HG03103 (cell line): Measurements from ENCODE around the gene CAPN13.

ENCODE experiments used
- ATAC-seq: cut with Tn5 transposase; IDR thresholded peaks from one replicate; pipeline ENCODE4 v1.9.1; 2021; ENCODE audit warnings: low read depth; ENCODE audit not compliant: unreplicated experiment

Gene CAPN13, protein sequence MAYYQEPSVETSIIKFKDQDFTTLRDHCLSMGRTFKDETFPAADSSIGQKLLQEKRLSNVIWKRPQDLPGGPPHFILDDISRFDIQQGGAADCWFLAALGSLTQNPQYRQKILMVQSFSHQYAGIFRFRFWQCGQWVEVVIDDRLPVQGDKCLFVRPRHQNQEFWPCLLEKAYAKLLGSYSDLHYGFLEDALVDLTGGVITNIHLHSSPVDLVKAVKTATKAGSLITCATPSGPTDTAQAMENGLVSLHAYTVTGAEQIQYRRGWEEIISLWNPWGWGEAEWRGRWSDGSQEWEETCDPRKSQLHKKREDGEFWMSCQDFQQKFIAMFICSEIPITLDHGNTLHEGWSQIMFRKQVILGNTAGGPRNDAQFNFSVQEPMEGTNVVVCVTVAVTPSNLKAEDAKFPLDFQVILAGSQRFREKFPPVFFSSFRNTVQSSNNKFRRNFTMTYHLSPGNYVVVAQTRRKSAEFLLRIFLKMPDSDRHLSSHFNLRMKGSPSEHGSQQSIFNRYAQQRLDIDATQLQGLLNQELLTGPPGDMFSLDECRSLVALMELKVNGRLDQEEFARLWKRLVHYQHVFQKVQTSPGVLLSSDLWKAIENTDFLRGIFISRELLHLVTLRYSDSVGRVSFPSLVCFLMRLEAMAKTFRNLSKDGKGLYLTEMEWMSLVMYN

DNA sequence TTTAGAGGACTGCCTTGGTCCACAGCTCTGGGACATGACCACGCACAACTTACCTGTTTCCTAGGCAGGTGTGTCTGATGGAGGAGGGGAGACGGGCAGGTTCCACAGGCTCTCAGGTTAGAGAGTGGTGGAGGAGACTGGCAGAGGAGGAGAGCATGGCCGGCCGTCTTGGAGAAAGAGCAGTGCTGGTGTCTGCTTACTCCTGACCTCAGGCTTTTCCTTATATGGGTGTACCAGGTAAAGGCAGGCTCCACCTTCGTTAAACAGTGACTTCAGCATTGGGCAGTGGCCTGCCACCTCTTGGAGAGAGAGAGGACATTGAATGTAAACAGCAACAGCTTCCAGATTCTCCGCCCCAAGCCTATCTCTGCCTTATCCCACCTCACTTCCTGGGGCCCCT is at the start of gene CAPN13:
TSS of gene CAPN13 (minus strand) at position 198 of the 400 bp plus-strand sequence. CDS start 20,121 bp downstream, outside the sequence.
- ATAC-seq = no peak

DNA sequence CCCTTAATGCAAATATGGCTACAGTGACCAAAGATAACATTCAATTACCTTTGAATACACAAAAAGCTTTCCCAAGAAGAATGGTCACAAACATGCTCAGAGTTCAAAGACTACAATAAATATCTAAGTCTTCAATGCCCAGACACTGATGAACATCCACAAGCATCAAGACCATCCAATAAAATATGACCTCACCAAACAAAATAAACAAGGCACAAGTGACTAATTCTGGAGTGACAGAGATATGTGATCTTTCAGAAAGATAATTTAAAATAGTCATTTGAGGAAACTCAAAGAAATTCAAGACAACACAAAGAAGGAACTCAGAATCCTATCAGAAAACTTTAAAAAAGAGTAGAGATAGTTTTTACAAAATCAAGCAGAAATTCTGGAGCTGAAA is 40.6 kb upstream of the CAPN13 start:
- no peak for ATAC-seq

DNA sequence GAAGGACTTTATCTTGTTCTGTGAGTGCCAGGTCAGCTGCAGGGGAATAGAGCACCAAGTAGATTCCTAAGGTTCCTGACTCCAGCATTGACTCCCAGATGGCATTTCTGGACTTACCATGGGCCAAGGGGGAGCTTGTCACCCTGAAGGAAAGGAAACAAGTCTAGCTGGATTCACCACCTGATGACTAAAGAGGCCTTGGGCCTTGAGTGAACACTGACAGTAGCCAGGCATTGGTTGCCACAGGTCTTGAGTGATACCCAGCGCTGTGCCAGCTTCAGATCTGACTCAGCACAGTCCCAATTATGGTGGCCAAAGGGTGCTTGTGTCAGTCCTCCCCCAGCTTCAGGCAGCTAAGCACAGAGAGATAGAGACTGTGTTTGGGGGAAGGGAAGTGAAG is 40.1 kb upstream of the CAPN13 start:
- ATAC-seq = no peak

DNA sequence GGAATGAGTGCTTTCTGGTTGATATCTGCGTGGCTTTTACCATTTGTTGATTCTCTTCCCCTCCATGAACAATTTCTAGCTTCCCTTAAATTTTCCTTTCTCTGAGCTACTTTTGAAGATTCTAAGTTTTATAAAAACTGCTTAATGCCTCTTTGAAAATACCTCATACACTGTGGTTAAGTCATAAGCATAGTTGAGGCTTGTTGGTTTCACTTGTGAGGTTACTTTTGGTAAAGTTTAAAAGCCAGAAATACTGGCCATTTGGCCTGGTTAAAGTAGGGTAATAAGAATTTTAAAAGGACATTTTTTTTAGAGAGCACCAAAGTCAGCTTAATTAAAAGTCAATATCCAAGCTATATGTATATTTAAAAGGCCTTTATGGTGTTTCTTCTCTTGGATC is 21.3 kb upstream of the CAPN13 start:
- no peak for ATAC-seq

DNA sequence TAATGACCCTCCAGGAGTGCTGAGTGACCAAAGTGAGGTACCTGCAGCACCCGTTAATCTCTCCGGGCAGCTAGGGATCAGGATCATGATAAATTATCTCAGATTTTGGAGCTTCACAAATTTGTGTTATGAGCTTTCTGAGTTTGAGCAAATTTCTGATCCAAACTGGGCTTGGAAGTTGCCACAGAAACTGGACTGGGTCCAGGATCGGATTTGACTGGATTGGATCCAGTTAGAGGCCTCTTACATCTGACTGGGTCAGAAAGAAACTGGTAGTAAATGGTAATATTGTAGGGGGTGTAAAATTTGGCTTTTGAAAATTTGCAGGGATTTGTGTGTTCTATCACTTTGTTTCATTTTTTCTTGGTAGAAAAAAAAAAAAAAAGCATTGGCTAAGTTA is 19.7 kb upstream of the CAPN13 start:
- ATAC-seq = no peak

DNA sequence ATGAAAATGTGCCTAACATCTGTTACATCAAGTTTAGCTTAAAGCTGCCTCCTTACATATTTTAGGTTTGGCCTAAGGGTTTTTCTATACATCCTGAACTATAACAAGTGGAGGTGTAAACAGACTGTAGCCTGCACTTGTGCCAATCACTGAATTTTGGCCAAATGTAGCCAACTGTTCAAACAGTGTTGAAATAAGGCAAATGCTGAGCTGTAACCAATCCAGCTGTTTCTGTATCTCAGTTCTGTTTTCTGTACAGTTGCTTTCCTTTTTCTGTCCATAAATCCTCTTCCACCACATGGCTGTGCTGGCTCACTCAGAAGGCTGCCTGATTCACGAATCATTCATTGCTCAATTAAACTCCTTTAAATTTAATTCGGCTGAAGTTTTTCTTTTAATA is 19.2 kb upstream of the CAPN13 start:
- ATAC-seq = no peak

DNA sequence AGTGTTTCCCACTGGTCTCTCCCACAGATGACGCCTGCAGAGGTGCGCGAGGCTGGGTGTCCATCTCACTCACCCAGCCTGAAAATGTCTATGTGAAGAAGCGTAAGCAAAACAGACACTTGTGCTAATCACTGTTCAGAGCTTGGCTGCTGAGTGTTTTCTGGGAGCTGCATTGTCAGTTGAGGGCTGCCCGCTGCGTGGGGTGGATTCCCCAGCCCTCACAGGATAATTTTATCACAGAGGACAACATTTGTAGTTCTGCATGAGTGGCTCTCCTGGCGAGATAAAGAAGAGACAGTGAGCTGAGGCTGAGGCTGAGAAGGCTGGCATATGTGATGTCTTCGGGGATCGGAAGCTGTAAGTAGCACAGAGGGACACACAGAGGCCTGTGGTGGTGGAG is 16.2 kb upstream of the CAPN13 start:
- ATAC-seq = no peak

DNA sequence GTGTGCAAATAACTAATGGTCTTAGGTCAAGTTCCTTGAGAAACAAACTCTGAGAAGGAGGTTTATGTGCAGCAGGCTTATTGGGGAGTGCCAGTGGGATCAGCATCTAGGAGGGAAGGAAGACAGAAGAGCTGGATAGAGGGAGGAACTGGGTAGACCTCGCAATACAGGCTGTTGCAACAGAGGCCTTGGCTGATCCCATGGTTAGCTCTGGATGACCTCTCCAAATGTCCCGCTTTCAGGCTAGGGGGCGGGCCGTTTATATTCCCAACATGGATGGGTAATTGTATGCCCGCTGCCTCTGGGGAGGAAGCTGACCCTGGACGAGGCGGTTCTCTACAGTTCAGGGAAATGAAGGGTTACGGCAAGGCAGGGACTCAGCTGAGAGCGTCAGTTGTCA is 14.7 kb upstream of the CAPN13 start:
- no peak for ATAC-seq

DNA sequence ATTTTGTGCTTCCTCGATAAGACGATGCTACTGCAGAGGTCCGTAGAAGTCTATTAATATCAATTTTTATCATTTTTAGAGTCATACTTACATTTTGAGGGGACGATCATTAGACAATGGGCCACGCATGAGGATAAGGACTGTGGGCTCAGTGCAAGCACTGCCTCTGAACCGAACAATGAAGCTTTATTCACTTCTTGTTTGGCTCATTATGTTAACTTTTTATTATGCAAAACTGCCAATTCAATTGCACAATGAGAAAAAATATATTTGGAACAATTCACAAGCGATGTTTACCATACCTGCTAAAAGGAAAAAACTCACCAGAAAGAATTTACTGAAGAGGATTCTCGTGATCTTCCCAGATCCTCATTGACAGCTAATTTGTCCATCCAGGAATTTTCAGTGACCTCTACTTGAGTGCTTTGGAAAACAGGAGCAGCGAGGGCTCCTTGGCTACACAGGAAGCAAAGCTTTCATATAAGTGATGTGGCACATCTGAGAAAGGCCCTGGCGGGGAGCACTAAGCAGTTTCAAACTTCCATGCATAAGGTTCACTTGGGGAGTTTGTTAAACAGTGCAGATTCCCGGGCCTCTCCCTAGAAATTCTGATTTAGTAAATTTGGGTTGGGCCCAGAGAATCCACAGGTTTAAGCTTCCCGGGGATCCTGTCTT is 13.3 kb upstream of the CAPN13 start:
- no peak for ATAC-seq

DNA sequence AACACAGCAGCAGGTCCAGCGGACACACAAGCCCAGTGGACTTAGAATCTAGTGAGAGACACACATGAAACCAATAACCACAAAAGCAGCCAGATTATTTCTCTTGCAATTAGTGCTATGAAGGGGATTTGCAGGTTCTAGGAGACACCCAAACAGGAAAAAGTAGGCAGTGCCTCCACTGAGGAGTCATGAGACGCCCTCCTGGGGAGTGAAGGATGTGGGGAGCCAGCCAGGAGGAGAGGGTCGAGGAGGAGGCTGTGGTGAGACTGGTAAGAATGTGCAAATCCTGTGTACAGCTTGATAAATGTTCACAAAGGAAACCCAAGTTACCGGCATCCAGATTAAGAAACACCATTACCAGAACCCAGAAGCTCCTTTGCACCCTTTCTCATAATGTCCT is 2.7 kb upstream of the CAPN13 start:
- no peak for ATAC-seq

DNA sequence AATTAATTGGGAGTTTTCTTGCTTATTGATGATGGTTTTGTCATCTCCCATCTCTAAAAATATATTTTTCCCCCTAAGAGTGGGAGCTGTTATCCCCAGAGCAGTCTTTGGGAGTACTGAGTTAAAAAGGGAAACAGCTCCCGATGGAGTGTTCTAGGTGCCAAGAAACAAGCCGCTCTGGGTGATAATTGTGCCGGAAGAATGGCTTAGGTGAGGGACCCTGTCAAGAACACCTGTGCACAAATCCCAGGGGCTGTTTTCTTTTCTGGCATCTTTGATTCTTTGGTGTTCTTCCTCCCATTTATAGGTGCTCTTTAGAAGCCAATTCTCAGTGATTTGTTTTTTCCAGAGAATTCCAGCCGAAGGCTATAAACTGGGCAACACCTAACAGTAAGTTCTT is 1.4 kb upstream of the CAPN13 start:
- no peak for ATAC-seq

DNA sequence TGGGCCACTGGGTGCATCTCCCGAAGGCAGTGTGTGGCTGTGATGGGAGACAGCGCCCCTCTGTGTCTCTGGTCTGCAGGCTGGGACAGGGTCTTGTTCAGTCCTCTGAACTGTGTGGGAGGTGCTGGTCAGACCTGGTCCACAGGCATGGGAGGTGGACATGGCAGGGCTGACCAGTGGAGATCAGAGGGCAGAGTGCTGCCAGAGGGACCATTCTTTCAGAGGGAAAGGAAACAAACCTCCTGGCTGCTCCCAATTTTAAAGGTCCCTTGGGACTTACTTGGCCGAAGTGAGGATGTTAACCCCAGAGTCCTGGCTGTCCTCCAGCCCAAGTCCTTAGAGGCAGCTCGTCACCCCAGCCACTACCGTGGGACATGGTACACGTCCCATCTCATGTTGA is 4.0 kb downstream of the CAPN13 start:
- no peak for ATAC-seq

DNA sequence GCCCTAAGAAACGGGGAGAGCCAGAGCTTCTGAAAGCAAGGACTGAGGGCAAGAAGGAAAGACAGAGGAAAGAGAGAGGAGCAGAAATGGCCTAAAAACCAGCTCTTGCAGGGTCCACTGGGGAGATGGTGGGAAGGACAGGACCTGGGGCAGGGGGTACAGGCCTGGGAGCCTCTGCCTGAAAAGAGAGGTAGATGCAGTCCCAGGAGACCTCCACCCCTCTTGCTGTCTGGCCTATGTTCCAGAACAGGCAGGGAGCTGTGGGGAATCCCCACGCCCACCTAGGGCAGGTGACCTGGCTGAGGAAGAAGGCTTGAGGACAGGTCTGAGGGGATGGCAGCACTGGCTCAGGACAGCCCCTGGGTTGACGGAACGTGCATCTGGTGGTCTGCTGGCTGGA is 4.6 kb downstream of the CAPN13 start:
- no peak for ATAC-seq

DNA sequence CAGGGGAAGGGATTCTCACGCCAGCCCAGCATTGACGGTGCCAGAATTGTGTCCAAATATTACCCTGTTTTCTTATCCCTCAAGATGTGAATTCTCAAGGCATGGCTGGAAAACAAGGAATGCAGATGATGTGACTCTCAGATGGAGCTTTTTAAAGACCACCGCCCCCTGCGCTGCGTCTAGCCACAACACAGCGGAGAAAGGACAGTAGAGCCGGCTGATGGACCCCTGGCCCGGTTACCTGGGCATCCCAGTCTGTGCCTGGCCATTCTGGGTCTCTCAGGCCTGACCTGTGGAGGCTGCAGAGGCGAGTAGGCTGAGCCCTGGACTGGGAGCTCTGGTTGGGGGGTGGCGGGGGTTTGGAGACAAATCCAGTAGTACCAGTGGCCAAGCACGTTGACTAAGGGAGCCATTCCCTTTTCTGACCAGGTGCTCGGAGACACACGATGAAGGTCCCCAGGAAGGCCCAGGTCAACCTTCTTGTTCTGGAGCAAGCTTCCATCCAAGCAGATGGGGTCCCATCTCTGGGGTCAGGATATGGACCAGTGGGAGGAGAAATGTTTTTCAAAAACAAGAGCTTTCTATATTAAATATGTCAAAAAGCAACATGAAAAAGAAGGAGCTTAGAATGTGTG is 5.3 kb downstream of the CAPN13 start:
- ATAC-seq = no peak

DNA sequence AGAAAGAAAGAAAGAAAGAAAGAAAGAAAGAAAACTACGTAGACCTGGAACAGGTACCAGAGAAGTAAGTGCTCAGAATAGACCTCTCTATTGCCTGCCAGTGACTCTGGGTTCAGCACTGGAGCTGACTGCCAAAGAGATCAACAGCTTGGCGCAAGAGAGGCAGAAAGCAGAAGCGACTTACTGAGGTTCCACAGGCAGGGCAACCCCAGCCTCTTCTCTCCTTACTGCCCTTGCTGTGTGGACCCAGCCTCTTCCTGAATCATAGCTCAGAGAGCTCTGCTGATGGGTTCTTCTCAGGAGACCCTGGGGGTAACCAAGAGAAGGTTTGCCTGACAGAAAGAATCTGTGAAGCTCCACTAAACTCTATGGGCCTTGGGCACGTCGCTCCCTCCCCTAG is 7.1 kb downstream of the CAPN13 start:
- no peak for ATAC-seq

DNA sequence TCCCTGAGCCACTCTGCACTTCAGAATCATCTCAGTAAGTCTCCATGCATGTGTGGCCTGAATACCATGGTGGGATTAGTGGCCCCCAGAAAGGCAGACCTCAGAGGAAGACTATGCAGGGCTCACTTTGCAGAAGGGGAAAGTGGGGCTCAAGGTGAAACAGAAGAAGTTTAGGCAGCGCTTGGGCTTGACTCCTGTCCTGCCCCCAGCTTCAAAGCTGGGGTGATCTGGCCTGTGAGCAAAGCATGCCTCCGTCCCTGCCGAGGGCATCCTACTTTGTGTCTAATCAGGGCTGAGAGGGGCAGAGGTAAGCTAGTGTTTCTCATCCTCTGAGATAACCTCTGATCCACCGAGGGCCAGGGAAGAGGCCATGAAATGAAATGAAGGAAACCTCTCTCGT is 7.9 kb downstream of the CAPN13 start:
- ATAC-seq = no peak

DNA sequence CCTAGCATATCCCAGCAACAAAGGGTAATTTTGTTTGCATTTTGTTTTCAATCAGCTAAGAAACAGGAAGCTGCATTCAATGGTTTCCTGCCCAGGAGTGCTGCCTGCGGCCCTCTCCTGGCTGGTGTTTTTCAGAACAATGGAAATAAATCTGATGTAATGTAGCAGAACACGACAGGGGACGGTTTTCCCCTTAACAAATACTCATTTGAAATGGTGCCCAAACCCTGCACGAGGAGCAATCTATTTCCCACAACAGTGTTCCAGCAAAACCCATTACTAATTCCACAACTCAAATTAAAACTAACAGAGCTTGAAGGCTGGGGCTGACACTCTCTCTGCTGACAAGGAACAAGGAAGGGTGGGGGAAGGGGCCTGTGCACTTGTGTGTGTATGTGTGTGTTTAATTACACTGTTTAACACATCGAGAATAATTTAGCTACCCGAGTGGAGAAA is 8.7 kb downstream of the CAPN13 start:
- ATAC-seq = no peak

DNA sequence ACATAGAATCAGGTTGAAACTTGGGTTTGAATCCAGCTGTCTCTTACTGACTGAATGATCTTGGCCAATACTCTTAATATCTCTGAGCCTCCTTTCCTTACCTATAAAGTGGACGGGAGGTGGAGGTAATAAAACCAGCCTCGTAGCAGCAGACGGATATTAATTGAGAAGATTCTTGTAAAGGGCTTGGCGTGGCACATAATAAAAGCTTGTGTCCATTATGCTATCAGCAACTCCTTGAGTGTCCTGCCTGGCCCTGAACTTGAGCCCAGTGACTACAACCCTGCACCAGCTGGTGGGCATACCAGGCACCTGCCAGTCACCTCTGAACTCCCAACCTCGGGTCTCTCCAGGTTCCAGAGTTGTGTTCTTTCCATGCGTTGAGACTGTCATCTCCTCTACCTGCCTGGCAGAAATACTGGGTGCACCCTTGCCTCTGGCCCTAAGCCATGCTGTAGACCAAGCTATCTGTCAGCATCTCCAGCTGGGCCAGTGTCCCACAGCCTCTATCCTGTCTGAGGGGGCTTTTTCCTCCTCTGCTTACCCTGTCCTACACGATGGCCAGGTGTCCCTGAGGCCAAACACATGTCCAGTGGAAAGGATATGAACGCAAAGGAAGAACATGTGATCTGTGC is 9.7 kb downstream of the CAPN13 start:
- ATAC-seq = no peak

DNA sequence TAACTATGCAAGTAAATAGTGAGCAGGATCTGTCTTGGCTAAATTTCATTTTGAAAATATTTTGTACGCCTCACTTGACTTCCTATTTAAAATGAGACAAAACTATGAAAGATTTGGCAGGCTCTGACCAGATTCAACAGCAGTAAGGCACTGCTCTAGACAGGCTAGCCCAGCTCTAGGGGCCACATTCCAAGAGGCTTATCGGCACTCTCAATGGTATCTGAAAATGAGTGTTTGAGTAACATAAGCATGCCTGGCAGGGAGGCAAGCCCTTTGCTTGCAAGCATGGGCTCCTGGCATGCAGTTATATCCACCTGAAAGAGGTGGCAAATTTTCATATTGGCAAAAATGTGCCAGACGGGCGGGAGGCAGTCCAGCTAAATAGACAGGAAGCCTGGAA is 10.5 kb downstream of the CAPN13 start:
- ATAC-seq = no peak

DNA sequence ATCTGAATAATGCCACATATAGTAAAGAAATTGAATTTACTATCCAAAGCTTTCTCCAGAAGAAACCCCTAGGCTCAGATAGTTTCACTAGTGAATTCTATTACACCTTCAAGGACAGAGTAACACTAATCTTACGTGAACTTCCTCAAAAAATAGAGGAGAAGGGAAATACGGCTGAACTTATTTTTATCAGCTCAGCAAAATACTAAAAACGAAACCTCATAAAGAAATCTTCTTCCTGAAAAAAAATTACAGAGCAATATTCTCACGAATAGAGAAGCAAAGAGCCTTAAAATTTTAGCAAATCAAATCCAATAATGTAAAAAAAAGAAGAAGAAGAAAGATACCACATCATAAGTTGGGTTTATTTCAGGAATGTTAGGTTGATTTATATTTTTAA is 14.7 kb downstream of the CAPN13 start:
- no peak for ATAC-seq

DNA sequence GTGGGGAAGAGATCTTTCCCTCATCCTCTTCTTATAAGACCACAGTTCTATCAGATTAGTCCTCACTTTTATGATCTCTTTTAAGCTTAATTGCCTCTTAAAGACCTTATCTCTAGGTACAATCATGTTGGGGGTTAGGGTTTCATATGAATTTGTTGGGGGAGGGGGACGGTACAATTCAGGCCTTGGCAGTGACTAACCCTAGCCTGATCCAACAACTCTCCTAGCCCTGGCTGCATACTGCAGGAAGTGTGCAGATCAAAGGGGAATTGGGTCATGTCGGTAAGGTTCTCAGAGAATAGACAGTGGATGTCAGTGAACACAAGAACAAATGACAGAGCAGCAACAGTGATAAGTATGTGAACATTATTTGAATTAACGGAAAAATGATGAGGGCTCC is 16.4 kb downstream of the CAPN13 start:
- no peak for ATAC-seq
